Activated CD4-positive, CD25-positive, alpha-beta regulatory T cell treated with anti-CD3 and anti-CD28 coated beads, Interleukin-2, amount 50 U/mL, for 24 hours (primary cell): ENCODE data around the gene CALHM1.
A peak's percentile ranks its signal among the peaks of the same experiment; 100 is the strongest.
"Not testable (repeated sequence)": the region's sequence is repeated elsewhere in the genome, so short reads cannot be mapped to it uniquely, and the experiment has no call there.

Experiments
- ATAC-seq, 2 donors: fragments of 150-1000 bp; cut with Tn5 transposase; one replicate each; pipeline ENCODE4 v1.10.0; 2021; ENCODE audit warnings: mild to moderate bottlenecking in 1 of 2, moderate library complexity in 1 of 2

CALHM1 gene, protein sequence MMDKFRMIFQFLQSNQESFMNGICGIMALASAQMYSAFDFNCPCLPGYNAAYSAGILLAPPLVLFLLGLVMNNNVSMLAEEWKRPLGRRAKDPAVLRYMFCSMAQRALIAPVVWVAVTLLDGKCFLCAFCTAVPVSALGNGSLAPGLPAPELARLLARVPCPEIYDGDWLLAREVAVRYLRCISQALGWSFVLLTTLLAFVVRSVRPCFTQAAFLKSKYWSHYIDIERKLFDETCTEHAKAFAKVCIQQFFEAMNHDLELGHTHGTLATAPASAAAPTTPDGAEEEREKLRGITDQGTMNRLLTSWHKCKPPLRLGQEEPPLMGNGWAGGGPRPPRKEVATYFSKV

DNA sequence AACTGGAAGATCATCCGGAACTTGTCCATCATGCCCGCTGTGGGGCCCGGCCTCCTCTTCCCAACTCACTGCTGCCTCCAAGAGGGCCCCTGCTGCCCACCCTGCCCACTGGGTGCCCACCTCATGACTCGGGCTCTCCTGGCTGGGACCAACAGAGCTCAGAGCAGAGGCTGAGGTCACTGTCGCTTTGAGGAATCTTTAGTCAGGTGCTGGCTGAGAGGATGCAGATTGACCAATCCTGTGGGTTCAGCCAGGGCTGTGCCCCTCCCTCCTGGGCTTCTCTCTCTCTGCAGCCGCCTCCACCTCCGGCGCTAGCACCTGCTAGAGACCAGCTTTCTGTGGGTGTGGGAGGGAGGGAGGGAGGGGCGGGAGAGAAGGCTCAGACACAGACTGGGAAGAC is at the start of gene CALHM1:
Gene CALHM1 (minus strand): TSS at position 181 of the 400 bp plus-strand sequence. CDS start 149 bp downstream, at position 32.
- ATAC-seq: peak in 1 of 2 donors; percentile 35

DNA sequence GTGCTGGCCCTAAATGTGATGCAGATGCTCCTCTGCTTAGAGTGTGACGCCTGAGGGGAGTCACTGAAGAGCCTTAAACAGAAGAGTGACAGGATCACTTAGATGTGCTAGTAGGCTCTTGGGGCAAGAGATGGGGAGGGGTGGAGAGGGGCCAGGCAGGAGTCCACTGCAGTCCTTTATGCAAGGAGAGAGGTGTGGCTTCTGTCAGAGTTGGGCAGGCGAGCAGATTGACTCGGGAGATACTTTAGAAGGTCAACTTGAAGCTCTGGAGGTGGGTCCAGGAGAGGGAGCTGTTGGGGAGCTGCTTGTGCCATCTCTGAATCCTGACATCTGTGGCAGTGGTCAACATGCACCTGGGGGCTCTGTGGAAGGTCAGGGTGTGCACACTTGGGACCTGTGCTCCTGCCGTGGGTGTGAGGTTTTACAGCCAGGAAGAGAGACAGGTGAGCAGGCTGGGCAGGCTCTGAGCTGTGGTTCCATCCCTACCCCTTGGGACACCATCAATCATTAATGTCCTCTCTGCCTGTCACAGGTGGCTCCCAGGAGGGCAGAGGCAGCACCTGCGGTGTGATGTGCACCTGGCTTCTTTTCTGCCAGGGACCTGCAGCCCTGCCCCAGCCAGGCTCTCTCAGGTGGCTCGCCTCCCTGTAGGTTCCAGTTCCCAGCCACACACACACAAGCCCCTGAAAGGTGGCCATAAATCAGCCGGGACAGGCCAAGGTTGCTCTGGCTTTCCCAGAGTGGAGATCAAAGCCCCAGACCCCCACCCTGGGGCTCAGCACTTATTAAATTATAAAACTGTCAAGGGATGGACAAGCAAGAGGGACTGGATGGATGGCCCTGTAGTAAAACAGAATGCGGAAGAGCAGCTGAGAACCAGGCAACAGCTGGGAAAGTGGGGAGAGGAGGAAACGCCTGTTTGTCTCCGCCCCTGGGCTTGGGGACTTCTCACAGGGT is 48.8 kb upstream of the CALHM1 start:
- ATAC-seq: no peak

DNA sequence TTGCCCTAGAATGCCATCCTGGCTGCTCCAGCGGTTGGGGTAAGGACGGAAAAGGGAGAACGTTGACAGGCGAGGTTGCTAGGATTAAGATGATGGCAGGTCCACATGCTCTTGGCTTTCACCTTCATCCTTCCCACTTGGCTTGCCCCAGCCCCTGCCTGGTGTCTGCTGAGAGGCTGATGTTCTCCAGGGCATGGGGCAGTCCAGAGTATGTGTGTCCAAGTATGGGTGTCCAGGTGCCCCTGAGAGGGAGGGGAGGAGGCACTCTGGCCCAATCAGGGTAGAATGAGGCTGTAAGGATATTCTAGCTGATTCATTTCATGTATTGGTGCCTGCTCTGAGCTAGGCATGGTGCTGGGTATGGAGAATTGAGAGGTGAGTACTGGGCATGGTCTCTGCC is 47.4 kb upstream of the CALHM1 start:
- ATAC-seq: no peak

DNA sequence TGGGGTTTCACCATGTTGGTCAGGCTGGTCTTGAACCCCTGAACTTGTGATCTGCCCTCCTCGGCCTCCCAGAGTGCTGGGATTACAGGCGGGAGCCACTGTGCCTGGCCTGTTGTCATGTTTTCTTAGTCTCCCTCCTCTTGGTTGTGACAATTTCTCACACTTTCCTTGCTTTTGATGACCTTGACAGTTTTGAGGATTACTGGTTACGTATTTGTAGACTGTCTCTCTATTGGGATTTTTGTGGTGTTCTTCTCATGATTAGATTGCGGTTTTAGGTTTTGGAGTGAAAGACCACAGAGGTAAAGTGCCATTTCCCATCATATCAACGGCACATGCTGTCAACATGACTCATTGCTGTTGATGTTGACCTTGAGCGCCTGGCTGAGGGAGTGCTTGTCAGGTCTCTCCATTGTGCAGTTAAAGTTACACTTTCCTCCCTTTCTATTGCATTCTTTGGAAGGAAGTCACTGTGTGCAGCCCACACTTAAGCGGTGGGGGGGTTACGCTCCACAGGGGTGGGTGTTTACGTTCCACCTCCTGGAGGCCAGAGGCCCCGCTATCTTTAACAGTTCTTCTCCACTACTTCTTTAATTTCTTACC is 45.6 kb upstream of the CALHM1 start:
- peak; percentile 62 to 69 for ATAC-seq

DNA sequence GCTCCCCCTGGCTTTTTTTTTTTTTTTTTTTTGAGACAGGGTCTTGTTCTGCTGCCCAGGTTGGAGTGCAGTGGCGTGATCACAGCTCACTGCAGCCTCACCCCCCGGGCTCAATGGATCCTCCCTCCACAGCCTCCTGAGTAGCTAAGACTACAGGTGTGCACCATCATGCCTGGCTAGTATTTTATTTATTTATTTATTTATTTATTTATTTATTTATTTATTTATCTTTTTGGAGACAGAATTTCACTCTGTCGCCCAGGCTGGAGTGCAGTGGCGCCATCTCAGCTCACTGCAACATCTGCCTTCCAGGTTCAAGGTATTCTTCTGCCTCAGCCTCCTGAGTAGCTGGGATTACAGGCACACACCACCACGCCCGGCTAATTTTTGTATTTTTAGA is 45.1 kb upstream of the CALHM1 start:
- not testable (repeated sequence) for ATAC-seq

DNA sequence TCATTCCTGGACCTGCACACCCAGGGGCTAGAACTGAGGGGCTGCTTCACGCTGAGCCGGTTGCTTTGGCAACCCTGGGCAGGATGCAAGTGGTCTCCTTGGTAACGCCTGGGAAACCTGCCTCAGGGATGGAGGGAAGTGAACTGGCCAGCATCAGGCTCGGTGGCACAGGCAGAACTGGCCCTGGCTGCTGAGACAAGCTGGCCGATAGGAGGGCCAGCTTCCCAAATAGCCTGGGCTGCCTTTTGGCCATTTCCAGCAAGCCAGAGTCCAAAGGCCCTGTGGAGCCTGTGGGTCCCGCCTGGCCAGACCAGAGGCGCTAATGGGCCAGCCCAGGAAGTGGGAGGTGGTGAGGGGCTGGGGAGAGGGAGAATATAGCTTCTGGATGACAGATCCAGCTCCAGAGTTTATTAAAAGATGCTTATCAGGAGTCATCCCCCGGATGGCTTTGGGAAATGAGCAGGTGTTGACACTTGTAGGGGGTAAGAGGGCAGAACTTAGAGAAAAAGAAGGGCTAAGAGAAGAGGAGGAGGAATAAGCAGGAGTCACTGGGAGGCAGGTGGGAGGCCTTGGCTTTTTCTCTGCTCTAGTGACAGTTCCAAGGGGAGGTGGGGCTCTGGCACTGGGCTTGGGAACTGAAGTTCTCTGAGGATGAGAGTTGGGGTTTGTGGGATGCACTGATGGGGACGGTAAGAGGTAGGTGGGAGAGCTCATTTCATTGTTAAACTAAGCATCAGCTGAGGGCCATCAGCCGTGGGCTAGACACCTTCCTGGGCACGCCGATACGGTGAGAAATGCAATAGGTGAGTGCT is 44.4 kb upstream of the CALHM1 start:
- no peak for ATAC-seq

DNA sequence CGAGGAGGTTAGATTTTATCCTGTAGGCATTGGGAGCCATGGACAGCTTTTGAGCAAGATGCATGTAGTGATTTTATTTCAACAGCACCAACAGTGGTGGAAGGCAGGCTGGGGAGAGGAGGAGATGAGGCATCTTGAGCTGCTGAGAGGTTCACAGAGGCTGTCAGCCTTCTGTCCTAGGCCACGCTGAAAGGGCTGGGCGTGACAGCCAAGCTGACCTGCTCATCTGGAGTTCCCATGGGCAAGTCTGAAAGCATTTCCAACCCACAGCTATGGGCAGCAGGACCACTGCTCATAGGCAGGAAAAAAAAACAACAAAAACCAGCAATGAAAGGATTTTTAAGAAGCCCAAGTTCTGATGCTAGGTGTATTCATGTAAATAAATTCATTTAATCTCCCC is 42.5 kb upstream of the CALHM1 start:
- ATAC-seq: no peak

DNA sequence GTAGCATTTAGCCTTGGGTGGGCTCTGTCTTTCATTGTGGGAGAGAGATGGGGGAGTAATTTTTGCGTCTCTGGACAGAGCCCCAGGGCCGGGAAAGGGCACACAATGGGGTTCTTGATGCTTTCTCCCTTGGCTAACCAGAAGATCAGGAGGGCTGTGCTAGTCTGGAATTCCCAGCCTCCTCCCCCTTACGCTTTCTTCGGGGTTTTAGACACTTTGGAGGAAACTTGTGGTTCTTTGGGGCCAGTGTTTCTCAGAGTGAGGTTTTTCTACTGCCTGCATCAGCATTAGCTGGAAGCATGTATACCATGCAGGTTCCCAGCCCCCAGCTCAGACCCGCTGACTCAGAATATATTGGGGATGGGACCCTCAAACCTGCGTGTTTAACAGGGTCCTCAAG is 41.8 kb upstream of the CALHM1 start:
- no peak for ATAC-seq

DNA sequence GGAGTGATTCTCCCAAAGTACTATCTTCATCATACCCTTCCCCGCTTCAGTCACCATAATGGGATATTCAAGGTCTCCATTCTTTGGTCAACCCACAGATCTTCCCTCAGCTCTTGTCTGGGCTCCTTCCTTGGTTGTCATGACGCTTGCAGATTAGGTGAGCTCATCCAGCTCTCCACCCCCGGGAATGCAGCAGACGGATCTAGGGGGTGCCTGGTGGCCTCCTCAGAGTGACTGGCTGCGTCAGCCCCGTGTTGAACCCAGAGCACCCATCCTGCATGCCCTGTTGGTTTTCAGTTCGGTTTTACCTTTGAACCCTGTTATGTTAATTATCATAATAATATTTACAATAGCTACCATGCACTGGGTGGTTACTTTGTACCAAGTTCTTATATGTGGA is 41.2 kb upstream of the CALHM1 start:
- ATAC-seq: no peak

DNA sequence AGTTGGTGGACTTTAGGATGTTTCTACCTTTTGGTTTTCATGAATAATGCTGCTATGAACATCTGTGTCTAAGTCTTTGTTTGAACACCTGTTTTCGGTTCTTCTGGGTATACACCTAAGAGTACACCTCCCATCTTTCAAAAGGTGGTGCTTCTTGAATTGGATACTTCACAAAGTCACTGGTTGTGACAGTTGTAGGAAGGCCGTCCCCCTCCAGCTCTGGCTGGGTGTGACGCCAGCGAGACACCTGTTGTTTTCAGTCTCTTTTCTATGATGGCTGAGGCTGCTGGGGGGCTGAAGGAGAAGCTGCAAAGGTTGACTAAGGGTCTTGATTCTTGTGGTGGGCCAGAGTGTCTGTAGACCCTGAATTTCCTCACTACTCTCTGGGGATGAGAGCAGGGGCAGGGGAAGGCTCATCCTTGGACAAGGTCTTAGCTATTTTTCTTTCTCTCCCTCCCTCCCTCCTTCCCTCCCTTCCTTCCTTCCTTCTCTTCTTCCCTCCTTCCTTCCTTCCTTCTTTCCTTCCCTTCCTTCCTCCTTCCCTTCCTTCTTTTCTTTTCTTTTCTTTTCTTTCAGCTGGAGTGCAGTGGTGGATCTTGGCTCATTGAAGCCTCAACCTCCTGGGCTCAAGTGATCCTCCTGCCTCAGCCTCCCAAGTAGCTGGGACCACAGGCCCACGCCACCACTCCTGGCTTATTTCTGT is 40.4 kb upstream of the CALHM1 start:
- no peak for ATAC-seq

DNA sequence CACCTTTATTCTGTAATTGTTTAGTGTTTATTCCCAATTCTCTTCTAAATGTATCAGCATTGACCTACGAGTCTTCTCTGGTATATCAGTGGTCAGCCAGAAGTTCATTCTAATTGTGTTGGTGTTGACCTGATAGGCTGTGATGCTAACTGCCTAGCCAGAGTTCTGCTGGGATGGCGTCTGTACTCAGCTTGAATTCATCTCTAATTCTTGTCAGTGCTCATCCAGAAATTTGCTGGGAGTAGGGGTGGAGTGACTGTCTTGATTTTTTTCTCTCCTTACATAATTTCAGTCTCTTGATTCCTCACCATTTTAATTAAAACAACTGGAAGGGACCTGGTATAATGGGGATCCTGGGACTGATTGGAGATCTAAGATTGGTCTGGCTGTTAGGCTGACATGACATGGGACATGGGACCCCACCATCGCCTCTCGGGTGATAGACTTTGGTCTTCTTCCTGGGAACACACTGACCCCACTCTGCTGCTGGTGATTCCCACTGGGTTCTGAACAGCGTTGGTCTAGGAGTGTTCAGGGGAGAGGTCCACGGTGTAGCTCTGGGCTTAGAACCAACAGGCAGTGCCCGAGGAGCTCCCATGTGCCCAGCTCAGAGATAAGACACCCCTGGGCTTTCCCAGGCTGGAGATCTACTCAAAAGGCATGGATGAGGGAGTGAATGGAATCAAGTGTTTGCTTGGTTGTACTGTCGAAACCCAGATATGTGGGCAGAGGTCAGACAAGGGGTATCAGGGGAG is 38.6 kb upstream of the CALHM1 start:
- ATAC-seq: no peak

DNA sequence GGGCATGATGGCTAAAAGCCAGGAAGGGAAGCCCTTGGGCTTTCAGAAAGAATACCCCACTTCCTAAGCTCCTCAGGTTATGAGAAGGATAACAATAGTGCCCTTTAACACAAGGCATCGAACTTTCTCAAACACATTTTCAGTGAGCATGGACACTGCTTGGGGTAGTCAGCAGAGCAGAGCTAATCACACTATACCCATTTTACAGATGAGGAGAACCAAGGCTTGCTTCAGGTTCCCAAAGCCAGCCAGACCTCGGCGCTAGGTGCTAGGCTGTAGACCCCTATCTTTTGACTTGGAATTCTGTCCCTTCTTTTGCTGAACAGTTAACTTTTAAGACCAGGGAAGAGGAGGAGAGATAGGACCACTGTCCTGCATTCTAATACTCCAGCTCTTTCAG is 36.6 kb upstream of the CALHM1 start:
- ATAC-seq: no peak

DNA sequence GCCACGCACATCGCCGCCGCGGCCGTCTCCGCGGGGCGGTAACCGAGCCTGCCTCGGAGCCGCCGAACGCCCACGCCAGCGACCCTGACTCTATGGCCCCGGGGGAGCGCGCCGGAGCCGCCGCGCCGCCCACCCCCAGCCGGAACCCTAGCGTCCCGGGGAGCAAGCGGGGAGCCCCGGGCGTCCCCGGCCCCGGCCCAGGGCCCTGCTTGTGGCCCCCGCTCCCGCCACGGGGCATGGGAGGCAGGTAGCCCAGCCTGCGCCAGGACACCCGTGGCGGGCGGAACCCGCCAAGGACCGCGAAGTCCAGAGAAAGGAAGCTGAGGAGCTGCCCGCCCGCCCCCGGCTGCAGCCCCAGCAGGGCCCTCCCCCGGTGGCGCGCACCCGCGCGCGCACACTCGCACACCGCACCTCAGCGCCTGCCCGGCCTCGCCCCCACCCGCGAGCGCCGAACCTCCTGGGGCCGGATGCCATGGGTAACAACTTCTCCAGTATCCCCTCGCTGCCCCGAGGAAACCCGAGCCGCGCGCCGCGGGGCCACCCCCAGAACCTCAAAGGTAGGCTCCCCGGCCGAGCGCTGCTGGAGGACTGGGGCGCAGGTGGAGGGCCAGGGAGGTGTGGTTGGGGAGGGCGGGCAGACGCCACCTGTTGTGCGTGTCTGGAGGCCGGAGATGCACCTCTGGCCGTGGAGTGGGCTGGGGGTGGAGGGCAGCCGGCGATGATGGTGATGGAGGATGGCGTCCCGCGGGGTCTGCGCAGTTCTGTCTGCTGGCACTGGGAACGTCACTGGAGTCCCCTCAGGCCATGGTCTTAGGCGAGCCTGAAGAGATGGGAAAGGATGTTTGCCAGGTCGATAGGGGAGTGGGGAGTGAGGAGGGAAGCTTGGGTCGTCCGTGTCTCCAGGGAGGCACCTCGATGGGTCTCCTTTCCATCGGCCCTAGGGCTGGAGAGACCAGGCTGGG is 35.5 kb upstream of the CALHM1 start:
- ATAC-seq: no peak

DNA sequence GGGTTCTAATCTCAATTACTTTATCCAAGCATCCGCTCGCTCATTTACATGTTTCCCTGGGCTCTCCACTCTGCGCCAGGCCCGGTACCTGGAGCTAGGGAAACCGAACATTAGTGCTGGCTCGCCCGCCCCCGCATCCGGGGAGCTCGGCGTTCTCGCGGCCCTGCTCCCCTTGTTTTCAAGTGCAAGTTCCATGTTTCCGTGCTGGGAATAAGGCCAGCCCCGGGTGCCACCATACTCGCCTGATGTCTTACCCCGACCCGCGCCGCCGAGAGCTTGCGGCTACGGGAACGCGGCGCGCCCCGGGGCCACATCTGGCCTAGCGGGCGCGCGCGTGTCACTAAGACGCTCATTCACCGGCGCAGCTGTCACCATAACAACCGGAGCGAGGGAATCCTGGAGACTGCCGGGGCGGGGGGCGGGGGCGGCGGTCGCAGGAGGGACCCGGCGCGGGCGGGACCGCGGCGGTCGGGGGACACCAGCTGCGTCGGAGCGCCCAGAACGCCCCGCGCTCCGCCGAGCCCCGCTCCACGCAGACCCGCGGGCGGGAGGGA is 34.7 kb upstream of the CALHM1 start, which contains the start of gene NEURL1:
Gene NEURL1 (plus strand): TSS at position 344 of the 554 bp plus-strand sequence. CDS start 683 bp downstream, outside the sequence.
- ATAC-seq: no peak

DNA sequence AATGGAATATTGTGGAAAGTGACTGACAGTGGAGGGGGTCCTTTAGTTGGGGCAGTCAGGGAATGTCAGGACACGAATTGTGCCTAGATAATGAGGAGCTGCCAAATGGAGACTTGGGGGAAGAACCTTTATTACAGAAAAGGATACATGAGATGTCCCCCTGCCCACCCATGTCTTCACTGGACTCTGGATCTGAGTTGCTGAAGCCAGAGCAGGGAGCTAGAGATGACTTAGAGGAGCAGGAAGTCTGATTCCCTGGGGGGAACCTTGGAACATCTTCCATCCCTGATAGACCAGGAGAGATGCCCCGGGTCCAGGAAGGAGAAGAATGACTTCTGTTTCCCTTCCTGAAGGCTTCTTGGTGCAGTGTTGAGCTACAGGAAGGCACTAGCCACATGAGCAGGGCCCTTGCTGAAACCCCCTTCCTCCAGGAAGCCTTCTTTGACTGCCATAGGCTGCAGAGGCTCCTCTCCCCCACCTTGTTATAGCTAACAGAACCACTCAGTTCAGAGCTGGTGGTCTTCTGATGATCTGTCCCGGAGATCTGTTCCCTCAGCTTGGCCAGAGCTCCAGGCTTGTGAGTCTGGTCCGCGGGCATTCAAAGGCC is 34.1 kb upstream of the CALHM1 start:
- no peak for ATAC-seq

DNA sequence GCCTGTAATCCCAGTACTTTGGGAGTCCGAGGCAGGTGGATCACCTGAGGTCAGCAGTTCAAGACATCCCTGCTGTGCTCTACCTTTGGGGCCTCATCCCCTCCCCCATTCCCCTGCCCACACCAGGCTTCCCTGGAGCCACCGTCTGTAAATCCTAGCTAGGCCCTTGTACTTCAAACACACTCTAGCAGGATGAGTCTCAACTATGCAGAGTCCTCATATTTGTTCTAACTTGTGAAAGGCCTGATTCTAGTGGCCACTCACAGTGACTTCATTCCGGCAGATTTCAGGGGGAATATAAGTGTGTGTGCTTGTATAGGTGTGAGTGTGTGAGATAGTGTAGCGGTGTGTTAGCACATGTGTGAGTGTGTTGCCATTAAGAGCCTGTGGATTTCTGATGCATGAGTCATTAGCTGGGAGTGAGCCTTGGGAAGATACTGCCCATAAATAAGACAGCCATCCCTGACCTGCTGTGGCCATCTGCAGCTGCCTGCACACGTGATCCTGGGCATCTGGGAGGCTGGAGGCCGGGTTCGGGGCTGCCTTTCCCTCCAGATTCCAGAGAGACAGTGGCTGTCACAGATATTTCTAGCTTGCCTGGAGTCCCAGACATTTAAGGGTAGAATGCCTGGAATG is 33.1 kb upstream of the CALHM1 start:
- no peak for ATAC-seq

DNA sequence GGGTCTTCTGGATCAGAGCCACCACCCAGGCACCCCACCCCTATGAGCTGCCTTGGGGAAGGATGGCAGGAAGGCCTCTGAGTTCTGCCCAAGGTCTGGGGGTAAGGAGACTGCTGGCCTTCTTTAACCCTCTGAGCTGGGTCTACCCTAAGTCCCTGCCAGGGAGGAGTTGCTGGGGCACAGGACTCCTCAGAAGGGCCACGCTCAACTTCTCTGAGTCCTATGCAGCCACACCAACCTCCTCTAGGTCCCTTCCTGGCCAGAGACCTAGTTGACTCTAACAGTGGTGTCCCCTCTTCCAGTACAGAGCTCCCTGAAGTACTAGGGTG is 32.2 kb upstream of the CALHM1 start:
- ATAC-seq: peak; percentile 5 to 9

DNA sequence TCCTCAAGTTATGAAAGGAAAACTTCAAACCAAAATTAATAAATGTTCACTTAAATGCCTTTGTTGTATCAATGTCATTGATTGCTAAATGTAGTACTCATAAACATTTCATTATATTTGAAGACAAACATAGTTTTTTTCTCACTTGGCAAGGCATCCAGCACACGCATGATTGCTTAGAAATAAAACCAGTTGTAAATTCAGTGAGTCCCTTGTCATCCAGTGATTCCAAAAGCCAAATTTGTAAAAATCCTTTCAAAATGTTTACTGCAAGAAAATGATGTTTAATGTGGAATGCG is 28.7 kb upstream of the CALHM1 start:
- ATAC-seq: no peak
